HEK293 (cell line): ENCODE measurements around the gene PIWIL1.

Experiments
- ZBTB8A ChIP-seq: fragments of 450-650 bp; formaldehyde crosslinking; IDR thresholded peaks from 2 replicates; pipeline ENCODE4 v1.5.1; 2016; ENCODE audit warnings: missing biosample characterization, missing genetic modification characterization
- ZFP3 ChIP-seq: fragments of 450-650 bp; formaldehyde crosslinking; IDR thresholded peaks from 2 replicates; pipeline ENCODE4 v1.5.1; 2016; ENCODE audit warnings: low read depth, missing biosample characterization, missing genetic modification characterization
- TF ChIP-seq, protein P1 (sequence below): fragments of 450-650 bp; formaldehyde crosslinking; IDR thresholded peaks from 2 replicates; pipeline ENCODE4 v1.5.1; 2016; ENCODE audit warnings: missing biosample characterization, missing genetic modification characterization

DNA sequence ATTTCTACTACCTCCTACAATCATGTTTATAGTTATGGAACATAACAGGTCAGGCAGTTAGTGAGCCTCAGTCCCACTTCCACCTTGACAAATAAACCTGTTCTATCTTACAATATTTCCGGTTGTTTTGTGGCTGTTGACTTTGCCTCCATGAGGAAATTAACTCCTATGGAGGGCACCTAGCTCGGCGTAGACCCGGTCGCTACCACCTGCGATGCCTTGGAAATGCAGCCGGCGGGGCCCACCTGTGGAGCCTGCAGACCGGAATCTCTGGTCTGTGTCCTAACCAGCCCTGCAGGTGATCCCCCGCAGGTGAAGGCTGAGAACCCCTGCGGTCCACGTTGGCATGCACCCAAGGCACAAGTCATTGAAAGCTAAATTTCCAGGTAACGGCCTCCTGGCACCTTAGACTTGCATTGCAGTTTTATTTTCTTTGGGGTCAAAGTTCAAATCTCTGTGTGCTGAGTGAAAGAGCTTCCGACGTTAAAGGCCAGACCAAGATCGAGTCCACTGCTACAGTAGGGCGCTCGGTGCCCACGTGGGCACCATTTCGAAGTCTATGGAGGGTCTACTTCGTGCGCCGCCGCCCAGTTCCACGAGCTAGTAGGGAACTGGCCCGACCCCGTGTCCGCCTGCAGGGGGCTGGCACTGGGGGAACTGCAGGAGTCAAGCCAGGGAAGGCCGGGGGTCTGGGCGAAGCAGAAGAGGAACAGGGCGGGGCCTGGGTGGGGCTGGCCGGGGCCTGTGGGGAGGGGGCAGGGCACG lies 782 bp upstream of the PIWIL1 start:
- TF ChIP-seq ZFP3 (tag by site-specific recombination) (no peak), ZBTB8A (tag by site-specific recombination) (no peak)
- TF ChIP-seq, protein P1, sequence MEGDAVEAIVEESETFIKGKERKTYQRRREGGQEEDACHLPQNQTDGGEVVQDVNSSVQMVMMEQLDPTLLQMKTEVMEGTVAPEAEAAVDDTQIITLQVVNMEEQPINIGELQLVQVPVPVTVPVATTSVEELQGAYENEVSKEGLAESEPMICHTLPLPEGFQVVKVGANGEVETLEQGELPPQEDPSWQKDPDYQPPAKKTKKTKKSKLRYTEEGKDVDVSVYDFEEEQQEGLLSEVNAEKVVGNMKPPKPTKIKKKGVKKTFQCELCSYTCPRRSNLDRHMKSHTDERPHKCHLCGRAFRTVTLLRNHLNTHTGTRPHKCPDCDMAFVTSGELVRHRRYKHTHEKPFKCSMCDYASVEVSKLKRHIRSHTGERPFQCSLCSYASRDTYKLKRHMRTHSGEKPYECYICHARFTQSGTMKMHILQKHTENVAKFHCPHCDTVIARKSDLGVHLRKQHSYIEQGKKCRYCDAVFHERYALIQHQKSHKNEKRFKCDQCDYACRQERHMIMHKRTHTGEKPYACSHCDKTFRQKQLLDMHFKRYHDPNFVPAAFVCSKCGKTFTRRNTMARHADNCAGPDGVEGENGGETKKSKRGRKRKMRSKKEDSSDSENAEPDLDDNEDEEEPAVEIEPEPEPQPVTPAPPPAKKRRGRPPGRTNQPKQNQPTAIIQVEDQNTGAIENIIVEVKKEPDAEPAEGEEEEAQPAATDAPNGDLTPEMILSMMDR (tag by site-specific recombination) = no peak
